Liver (tissue), 9 donors: ENCODE results near the gene HPD. TPM values are rescaled to one million over a fixed set of nuclear protein-coding genes. Genes with fewer than 3 reads are reported as not detected.

Experiments used
- DNase-seq: peaks from one replicate; pipeline ENCODE4 v3.0.0-alpha.2; 2017; ENCODE audit warnings: low spot score
- H3K27ac ChIP-seq, 2 donors: one replicate each; pipeline ENCODE4 v1.7.0; 2013; ENCODE audit warnings: inconsistent platforms in 2 of 2, low read length in 2 of 2, control low read depth in 1 of 2, low read depth in 1 of 2, mild to moderate bottlenecking in 1 of 2
- H3K27me3 ChIP-seq, 4 donors: one replicate each; pipeline versions ENCODE4 v1.6.1 to v1.7.0; 2013; ENCODE audit warnings: low read length in 3 of 4, inconsistent platforms in 1 of 4, mild to moderate bottlenecking in 1 of 4, moderate library complexity in 1 of 4; ENCODE audit not compliant: control insufficient read depth in 4 of 4, insufficient read depth in 4 of 4
- H3K36me3 ChIP-seq, 4 donors: one replicate each; pipeline versions ENCODE4 v1.6.1 to v1.7.0; 2013; ENCODE audit warnings: low read length in 3 of 4, mild to moderate bottlenecking in 3 of 4, low read depth in 1 of 4, moderate library complexity in 1 of 4; ENCODE audit not compliant: control insufficient read depth in 4 of 4, insufficient read depth in 3 of 4
- H3K4me1 ChIP-seq, 4 donors: one replicate each; pipeline versions ENCODE4 v1.6.1 to v1.7.0; 2013; ENCODE audit warnings: low read length in 3 of 4, mild to moderate bottlenecking in 3 of 4, moderate library complexity in 1 of 4; ENCODE audit not compliant: control insufficient read depth in 4 of 4, insufficient read depth in 4 of 4
- H3K4me3 ChIP-seq, 3 donors: one replicate each; pipeline versions ENCODE4 v1.6.1 to v1.7.0; 2013; ENCODE audit warnings: low read length in 3 of 3, control low read depth in 1 of 3, low read depth in 1 of 3, mild to moderate bottlenecking in 1 of 3
- H3K9ac ChIP-seq, 2 donors: one replicate each; pipeline ENCODE4 v1.7.0; 2013; ENCODE audit warnings: low read length in 2 of 2, mild to moderate bottlenecking in 2 of 2, moderate library complexity in 2 of 2, control low read depth in 1 of 2, low read depth in 1 of 2
- H3K9me3 ChIP-seq, 4 donors: one replicate each; pipeline versions ENCODE4 v1.6.1 to v1.7.0; 2013; ENCODE audit warnings: low read length in 3 of 4; ENCODE audit not compliant: control insufficient read depth in 4 of 4
- ATF3 ChIP-seq: IDR thresholded peaks from 2 replicates; pipeline ENCODE4 v1.6.1; 2016; ENCODE audit warnings: antibody characterized with exemption
- CTCF ChIP-seq: fragments of 150-350 bp; IDR thresholded peaks from 2 replicates; pipeline ENCODE4 v1.5.1; 2017; ENCODE audit warnings: improper control_type of control experiment, low read depth, low read length; ENCODE audit not compliant: missing input control
- EGR1 ChIP-seq, 2 donors: IDR thresholded peaks; 2 replicates each; pipeline ENCODE4 v1.6.1; 2016 to 2018; ENCODE audit warnings: antibody characterized with exemption in 2 of 2, low read depth in 2 of 2
- FOXA1 ChIP-seq: IDR thresholded peaks from 2 replicates; pipeline ENCODE4 v1.6.1; 2016; ENCODE audit warnings: antibody characterized with exemption
- FOXA2 ChIP-seq: IDR thresholded peaks from 2 replicates; pipeline ENCODE4 v1.6.1; 2016; ENCODE audit warnings: antibody characterized with exemption
- GABPA ChIP-seq, 2 donors: IDR thresholded peaks in 1 of 2; conservative IDR thresholded peaks in 1 of 2; 2 replicates each; pipeline ENCODE4 v1.6.1; 2016; ENCODE audit warnings: antibody characterized with exemption in 2 of 2, mild to moderate bottlenecking in 1 of 2, moderate library complexity in 1 of 2
- HNF4G ChIP-seq: IDR thresholded peaks from 2 replicates; pipeline ENCODE4 v1.6.1; 2016; ENCODE audit warnings: antibody characterized with exemption
- JUND ChIP-seq, 2 donors: IDR thresholded peaks; 2 replicates each; pipeline ENCODE4 v1.6.1; 2016; ENCODE audit warnings: antibody characterized with exemption in 2 of 2
- MAX ChIP-seq: IDR thresholded peaks from 2 replicates; pipeline ENCODE4 v1.6.1; 2016; ENCODE audit warnings: antibody characterized with exemption
- NR2F2 ChIP-seq: IDR thresholded peaks from 2 replicates; pipeline ENCODE4 v1.6.1; 2016; ENCODE audit warnings: antibody characterized with exemption
- RAD21 ChIP-seq, 2 donors: IDR thresholded peaks; 2 replicates each; pipeline ENCODE4 v1.6.1; 2016; ENCODE audit warnings: antibody characterized with exemption in 2 of 2, mild to moderate bottlenecking in 2 of 2
- REST ChIP-seq: IDR thresholded peaks from 2 replicates; pipeline ENCODE4 v1.6.1; 2016; ENCODE audit warnings: antibody characterized with exemption, mild to moderate bottlenecking
- RXRA ChIP-seq, 2 donors: IDR thresholded peaks; 2 replicates each; pipeline ENCODE4 v1.6.1; 2017 to 2018; ENCODE audit warnings: antibody characterized with exemption in 2 of 2, mild to moderate bottlenecking in 1 of 2
- SP1 ChIP-seq: IDR thresholded peaks from 2 replicates; pipeline ENCODE4 v1.6.1; 2018; ENCODE audit warnings: antibody characterized with exemption, mild to moderate bottlenecking
- TAF1 ChIP-seq: conservative IDR thresholded peaks from 2 replicates; pipeline ENCODE4 v1.6.1; 2016; ENCODE audit warnings: antibody characterized with exemption, mild to moderate bottlenecking
- YY1 ChIP-seq: IDR thresholded peaks from 2 replicates; pipeline ENCODE4 v1.6.1; 2016; ENCODE audit warnings: antibody characterized with exemption, mild to moderate bottlenecking
- ZBTB33 ChIP-seq: IDR thresholded peaks from 2 replicates; pipeline ENCODE4 v1.6.1; 2016; ENCODE audit warnings: antibody characterized with exemption
- WGBS: extraction: QIAGEN DNeasy Blood & Tissue Kit; methylation state at CpG from one replicate; pipeline ENCODE4 v1.1.7; 2013; 5-methylcytosine and 5-hydroxymethylcytosine counted together
- polyA plus RNA-seq, 2 donors: library from polyadenylated mRNA; stranded (reverse) in 1 of 2; unstranded in 1 of 2; fragments of 200-250 nt in 1 of 2; fragments of >200 nt in 1 of 2; fragmentation: Nextera tagmentation in 1 of 2; extraction: Ambion mirVana in 1 of 2; gene quantifications; one replicate each; pipeline versions ENCODE4 v1.2.1 to v1.2.3, GENCODE V29; 2013 to 2015
- total RNA-seq, 2 donors: library from RNA; depleted of rRNA; stranded (reverse); fragments of >200 nt; gene quantifications; one replicate each; pipeline ENCODE4 v1.2.3, GENCODE V29; 2014
- donor health status: healthy.
- donor health status: healthy.
- donor health status: healthy.
- donor health status: healthy.
- donor health status: healthy.

The HPD gene
- total and polyA plus RNA-seq, 4 donors: 31.3 to 812 (median 509) TPM

- Histone ChIP-seq H3K4me3 (no peak overlapping the region), H3K36me3 (no peaks in the 10 kb centered on the region), H3K9me3 (no peaks in the 10 kb centered on the region), H3K4me1 (peaks cover 0 to 27% (median 18%) of the 10 kb centered on the region in 4 donors), H3K27me3 (no peaks in the 10 kb centered on the region), H3K9ac (no peak overlapping the region), H3K27ac (no peak overlapping the region)
- DNase-seq: no peak
- TF ChIP-seq TAF1: no peak
- no peak for TF ChIP-seq MAX
- no peak for TF ChIP-seq SP1
- TF ChIP-seq REST: no peak
- WGBS: 90% methylated on average over 6 of the region's 6 CpGs
Observed at GRCh38 chr12:121874071-121874470, 15.4 kb upstream of the HPD start.

GRCh38 chr12:121873216-121873569 is 14.5 kb upstream of the HPD start:
- no peak overlapping the region for H3K9ac ChIP-seq
- H3K36me3 ChIP-seq: no peaks in the 10 kb centered on the region
- peaks cover 0 to 27% (median 18%) of the 10 kb centered on the region in 4 donors for H3K4me1 ChIP-seq
- 93% methylated on average over 6 of the region's 6 CpGs for WGBS
- H3K9me3 ChIP-seq: no peaks in the 10 kb centered on the region
- H3K4me3 ChIP-seq: no peak overlapping the region
- no peaks in the 10 kb centered on the region for H3K27me3 ChIP-seq
- peak overlapping the region; percentile 4 to 31 for H3K27ac ChIP-seq
- TF ChIP-seq REST (no peak), YY1 (no peak), JUND (IDR thresholded peaks at IDR 0.05) (no peak), RAD21 (IDR thresholded peaks at IDR 0.05) (no peak), HNF4G (no peak), SP1 (no peak), RXRA (IDR thresholded peaks at IDR 0.05) (no peak), EGR1 (IDR thresholded peaks at IDR 0.05; ENCODE audit: low read depth in 2 of 2) (no peak), ATF3 (no peak), TAF1 (no peak), CTCF (no peak), GABPA (IDR thresholded peaks at IDR 0.05 in 1 of 2, conservative IDR thresholded peaks at IDR 0.05 in 1 of 2) (no peak), FOXA2 (no peak), NR2F2 (no peak), ZBTB33 (no peak), FOXA1 (no peak), MAX (no peak)
- DNase-seq: no peak
